RCC 7860 (cell line): Measurements from ENCODE around the gene NPIPA2.
"Not testable (repeated sequence)": the region's sequence is repeated elsewhere in the genome, so short reads cannot be mapped to it uniquely, and the experiment has no call there.

Source experiments
- DNase-seq: peaks from one replicate; pipeline ENCODE4 v3.0.0-alpha.2; 2015; ENCODE audit warnings: low spot score
- FAIRE-seq: peaks from 2 replicates; lab custom pipeline; 2012; peaks lifted over from hg19 to GRCh38; lab: Jason Lieb, UNC

Gene NPIPA2

GRCh38 chr16:14742273-14743128 is at the start of gene NPIPA2:
NPIPA2 (plus strand) TSS chr16:14742533; CDS start chr16:14748066, 5,533 bp downstream.
- not testable (repeated sequence) for FAIRE-seq, DNase-seq

- DNase-seq, FAIRE-seq: not testable (repeated sequence)
Measured at GRCh38 chr16:14694129-14694528, 48.2 kb upstream of the NPIPA2 start, which contains the start of gene PLA2G10. PLA2G10 (minus strand) TSS chr16:14694308; CDS start chr16:14694229, 79 bp downstream.

- FAIRE-seq, DNase-seq: not testable (repeated sequence)
Measured at GRCh38 chr16:14701859-14702258, 40.5 kb upstream of the NPIPA2 start.

GRCh38 chr16:14702672-14703071 is 39.7 kb upstream of the NPIPA2 start:
- DNase-seq, FAIRE-seq: not testable (repeated sequence)

- not testable (repeated sequence) for FAIRE-seq, DNase-seq
Measured at GRCh38 chr16:14703156-14704011, 38.9 kb upstream of the NPIPA2 start, which contains the start of gene NPIPA3. NPIPA3 (plus strand) TSS chr16:14703411; CDS start chr16:14708944, 5,533 bp downstream.

- DNase-seq, FAIRE-seq: not testable (repeated sequence)
Measured at GRCh38 chr16:14733233-14733632, 9.1 kb upstream of the NPIPA2 start.

- not testable (repeated sequence) for DNase-seq, FAIRE-seq
Measured at GRCh38 chr16:14740832-14741385, 1.4 kb upstream of the NPIPA2 start.

GRCh38 chr16:14741794-14742193 is 539 bp upstream of the NPIPA2 start:
- not testable (repeated sequence) for FAIRE-seq, DNase-seq

- FAIRE-seq, DNase-seq: not testable (repeated sequence)
Measured at GRCh38 chr16:14773654-14774053, 31.3 kb downstream of the NPIPA2 start.

- not testable (repeated sequence) for FAIRE-seq, DNase-seq
Measured at GRCh38 chr16:14775624-14776023, 33.3 kb downstream of the NPIPA2 start.

GRCh38 chr16:14776763-14777162 is 34.4 kb downstream of the NPIPA2 start:
- not testable (repeated sequence) for FAIRE-seq

GRCh38 chr16:14779368-14779877 is 37.1 kb downstream of the NPIPA2 start:
- not testable (repeated sequence) for DNase-seq, FAIRE-seq

More at GRCh38 chr16:14776763-14777162, 34.4 kb downstream of the NPIPA2 start:
- not testable (repeated sequence) for DNase-seq

- DNase-seq, FAIRE-seq: not testable (repeated sequence)
Measured at GRCh38 chr16:14786180-14786579, 43.8 kb downstream of the NPIPA2 start.

GRCh38 chr16:14789577-14789976 is 47.2 kb downstream of the NPIPA2 start:
- not testable (repeated sequence) for DNase-seq, FAIRE-seq

GRCh38 chr16:14790320-14790956 is 48.1 kb downstream of the NPIPA2 start:
- DNase-seq, FAIRE-seq: not testable (repeated sequence)

- FAIRE-seq, DNase-seq: not testable (repeated sequence)
Measured at GRCh38 chr16:14792914-14793313, 50.6 kb downstream of the NPIPA2 start.

- not testable (repeated sequence) for DNase-seq, FAIRE-seq
Measured at GRCh38 chr16:14797558-14797957, 55.2 kb downstream of the NPIPA2 start.

GRCh38 chr16:14803577-14803976 is 61.2 kb downstream of the NPIPA2 start:
- DNase-seq, FAIRE-seq: not testable (repeated sequence)

- FAIRE-seq: not testable (repeated sequence)
- peak; percentile 62 for DNase-seq
Measured at GRCh38 chr16:14807184-14807678, 64.9 kb downstream of the NPIPA2 start.
